ENCODE results near the gene RRP1B.
"Not testable (repeated sequence)": the region's sequence is repeated elsewhere in the genome, so short reads cannot be mapped to it uniquely, and the experiment has no call there.

- not testable (repeated sequence) for TF ChIP-seq CTCF, POLR2A, POLR2AphosphoS5 (IDR thresholded peaks at IDR 0.05)
These were observed 40.1 kb downstream of the RRP1B start for GRCh38 chr21:43699492-43699777.
